Endometrial microvascular endothelial cells (primary cell): ENCODE measurements around the gene PMF1. TPM values are rescaled to one million over a fixed set of nuclear protein-coding genes. Genes with fewer than 3 reads are reported as not detected.

Experiments
- in situ Hi-C: cut with HindIII; loops from 2 replicates; pipeline ENCODE4 v1.10.0; 2017; ENCODE audit warnings: low sequenced_read_pairs, low pct_unique_long_range_greater_than_20kb; ENCODE audit errors: inconsistent ontology term
- total RNA-seq: library from RNA; depleted of rRNA; stranded (reverse); fragments of >200 nt; gene quantifications from one replicate; pipeline ENCODE4 v1.2.3, GENCODE V29; 2015; ENCODE audit errors: inconsistent ontology term

Gene PMF1
- total RNA-seq, 1 donor from 2014 or later, result 98.5 TPM

DNA sequence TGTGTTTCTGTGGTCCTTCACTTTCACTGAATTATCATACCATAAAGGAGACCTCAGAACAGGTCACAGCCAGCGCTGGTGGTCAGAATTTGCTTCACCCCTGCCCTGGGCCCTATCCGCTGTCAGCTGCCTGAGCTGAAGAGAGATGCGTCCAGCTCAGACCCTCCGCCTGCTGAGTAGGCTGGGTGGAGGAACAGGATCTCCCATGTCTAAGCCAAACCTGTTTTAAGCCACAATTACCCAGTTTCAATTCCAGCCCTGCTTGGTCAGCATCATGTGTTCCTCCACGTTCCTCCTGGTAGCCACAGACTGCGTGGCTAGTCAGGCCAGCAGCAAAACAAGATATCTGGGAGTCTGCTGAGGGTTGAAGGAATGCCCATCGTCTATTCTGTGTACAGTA lies 15.7 kb downstream of the PMF1 start:
- in situ Hi-C loops, result no loop called here

DNA sequence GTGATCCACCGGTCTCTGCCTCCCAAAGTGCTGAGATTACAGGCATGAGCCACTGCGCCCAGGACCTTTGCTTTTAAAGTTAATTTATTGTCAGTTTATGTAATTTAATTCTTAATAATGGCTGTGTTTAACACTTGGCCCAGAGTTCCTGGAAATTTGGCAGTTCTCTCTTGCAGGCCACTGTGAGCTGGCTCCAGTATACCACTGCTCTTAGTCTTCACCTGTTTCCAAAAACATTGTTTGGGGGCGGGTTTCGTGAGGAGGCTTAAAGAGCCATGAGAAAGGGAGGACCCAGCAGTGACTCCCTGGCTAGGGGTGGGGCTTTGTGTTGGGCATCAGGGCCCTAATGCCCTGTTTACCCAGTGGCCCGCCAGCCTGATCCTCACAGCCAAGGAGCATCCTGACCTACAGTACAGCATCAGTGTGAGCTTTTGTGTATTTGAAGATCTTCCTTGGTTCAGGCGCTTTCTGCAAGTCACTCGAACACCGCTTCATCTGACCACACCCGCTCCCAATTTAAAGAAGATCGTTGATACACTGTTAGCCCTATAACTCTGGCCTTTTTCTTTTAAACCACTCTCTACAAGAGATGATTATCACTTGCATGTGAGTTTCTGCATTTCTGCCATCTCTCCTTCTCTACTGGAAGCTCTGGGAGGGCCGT lies 17.1 kb downstream of the PMF1 start:
- in situ Hi-C loops, result no loop called here

GRCh38 chr1:156230473-156230837 lies 17.6 kb downstream of the PMF1 start:
- in situ Hi-C loops, result no loop called here

DNA sequence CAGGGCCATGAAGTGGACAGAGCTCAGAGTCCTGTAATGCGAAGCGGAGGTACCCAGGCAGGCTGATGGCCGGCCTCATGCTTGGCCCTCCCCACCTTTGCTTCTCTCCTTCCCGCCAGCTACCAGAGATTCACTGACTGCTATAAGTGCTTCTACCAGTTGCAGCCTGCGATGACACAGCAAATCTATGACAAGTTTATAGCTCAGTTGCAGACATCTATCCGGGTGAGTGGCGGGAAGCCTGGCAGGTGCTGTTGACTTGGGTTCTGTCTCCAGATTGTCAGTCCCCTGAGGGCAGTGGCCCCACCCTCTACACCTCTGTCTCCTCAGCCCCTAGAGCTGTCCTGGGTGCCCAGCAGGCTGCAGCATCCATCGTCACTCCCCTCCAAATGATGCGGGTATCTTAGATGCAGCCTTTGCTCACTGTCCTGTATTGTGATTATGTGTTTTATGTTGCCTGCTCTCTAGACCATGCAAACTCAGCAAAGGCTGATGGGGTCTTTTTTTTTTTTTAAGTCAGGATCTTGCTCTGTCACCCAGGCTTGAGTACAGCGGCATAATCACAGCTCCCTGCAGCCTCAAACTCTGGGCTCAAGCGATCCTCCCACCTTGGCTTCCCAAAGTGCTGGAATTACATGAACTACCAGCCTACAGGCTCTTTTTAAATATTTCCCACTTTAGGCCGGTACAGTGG lies 19.5 kb downstream of the PMF1 start:
- in situ Hi-C loops, result no loop called here

DNA sequence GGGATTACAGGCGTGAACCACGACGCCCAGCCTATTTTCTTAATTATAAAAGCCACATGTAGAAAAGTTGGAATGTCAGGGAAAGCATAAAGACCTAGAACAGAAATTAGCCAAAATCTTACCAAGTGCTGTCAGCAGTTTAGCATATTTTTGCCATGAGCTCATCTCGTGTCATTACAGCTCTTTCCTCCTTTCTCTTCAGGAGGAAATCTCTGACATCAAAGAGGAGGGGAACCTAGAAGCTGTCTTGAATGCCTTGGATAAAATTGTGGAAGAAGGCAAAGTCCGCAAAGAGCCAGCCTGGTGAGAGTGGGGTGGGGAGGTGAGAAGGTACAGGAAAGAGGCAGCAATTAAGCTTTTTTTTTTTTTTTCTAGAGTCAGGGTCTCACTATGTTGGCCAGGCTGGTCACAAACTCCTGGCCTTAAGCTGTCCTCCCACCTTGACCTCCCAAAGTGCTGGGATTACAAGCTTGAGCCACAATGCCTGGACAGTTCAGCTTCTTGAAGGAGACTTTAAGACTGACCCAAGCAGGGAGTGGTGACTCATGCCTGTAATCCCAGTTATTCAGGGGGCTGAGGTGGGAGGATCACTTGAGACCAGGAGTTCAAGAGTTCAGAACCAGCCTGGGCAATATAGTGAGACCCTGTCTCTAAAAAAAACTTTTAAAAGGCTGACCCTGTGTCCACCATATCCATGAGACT lies 20.8 kb downstream of the PMF1 start:
- in situ Hi-C loops, result no loop called here

DNA sequence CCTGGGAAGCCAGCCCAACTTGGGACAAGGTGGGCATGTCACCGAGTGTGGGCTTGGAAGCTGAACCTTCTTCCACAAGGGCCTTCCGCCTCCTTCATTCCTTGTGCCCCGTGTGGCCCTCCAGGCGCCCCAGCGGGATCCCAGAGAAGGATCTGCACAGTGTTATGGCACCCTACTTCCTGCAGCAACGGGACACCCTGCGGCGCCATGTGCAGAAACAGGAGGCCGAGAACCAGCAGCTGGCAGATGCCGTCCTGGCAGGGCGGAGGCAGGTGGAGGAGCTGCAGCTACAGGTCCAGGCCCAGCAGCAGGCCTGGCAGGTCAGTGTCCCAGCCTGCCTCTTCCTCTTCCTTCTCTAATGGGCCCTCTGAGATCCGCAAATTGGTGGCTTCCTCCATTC lies 23.4 kb downstream of the PMF1 start:
- in situ Hi-C loops, result no loop called here

DNA sequence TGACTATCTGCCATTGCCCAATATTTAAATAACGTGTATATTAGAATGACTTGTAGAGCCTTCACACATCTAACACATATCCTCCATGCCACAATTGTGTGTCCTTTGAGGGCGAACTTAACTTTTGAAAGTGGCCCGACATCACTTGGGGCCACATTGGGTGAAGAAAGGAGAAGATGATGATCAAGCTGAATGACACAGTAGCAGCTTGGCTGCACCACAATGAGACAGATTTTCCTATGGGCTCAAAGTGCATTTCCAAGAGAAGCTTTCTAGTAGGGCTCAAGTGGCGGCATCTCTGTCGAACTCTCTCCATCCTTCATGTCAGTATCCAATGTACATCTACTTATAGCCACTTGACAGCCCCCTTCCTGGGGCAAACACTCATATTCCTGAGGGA lies 25.4 kb downstream of the PMF1 start:
- in situ Hi-C loops, result no loop called here

GRCh38 chr1:156241311-156241811 lies 28.6 kb downstream of the PMF1 start:
- in situ Hi-C loops, result no loop called here

GRCh38 chr1:156241926-156242325 lies 29.1 kb downstream of the PMF1 start, which contains the start of gene BGLAP:
BGLAP (plus strand) TSS chr1:156242184; CDS start chr1:156242232, 48 bp downstream.
- in situ Hi-C loops, result no loop called here

DNA sequence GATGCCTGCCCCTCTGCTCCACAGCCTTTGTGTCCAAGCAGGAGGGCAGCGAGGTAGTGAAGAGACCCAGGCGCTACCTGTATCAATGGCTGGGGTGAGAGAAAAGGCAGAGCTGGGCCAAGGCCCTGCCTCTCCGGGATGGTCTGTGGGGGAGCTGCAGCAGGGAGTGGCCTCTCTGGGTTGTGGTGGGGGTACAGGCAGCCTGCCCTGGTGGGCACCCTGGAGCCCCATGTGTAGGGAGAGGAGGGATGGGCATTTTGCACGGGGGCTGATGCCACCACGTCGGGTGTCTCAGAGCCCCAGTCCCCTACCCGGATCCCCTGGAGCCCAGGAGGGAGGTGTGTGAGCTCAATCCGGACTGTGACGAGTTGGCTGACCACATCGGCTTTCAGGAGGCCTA lies 29.9 kb downstream of the PMF1 start:
- in situ Hi-C loops, result no loop called here

GRCh38 chr1:156244126-156244525 lies 31.3 kb downstream of the PMF1 start:
- in situ Hi-C loops, result no loop called here

- in situ Hi-C loops, result no loop called here
Observed at GRCh38 chr1:156244712-156245111, 31.9 kb downstream of the PMF1 start.

DNA sequence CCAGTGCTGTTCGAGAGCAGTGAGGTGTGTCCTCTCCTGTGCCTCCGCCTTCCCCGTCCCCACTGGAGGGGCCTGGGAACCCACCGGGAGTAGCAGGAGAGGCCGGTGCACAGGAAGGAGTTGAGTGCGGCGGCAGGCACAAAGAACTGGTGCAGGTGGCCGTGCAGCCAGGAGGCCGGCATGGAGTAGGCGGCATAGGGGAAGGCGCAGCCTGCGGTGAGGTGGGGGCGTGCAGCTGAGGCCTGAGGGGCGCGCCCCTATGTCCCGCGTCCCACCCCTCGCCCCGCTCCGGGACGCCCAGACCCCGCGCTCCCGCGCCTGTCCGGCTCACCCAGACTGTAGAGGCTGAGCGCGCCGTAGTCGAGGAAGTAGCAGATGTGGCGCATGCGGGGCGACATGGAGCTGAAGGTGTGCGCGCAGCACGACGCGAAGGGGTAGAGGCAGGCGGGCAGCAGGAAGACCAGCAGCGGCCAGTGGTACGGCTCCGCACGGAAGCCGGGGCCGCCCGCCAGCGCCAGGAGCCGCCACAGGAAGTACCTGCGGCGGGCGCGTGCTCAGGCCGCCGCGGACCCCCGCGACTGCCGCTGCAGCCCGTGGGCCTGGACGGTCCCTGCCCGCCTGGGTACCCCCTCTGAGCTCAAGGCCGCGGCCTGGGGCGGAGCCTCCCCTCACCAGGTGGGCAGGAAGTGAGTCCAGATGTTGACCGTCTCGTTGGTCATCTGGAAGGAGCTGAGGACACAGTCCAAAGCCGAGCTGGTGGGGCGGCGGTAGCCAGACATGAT lies 32.8 kb downstream of the PMF1 start:
- in situ Hi-C loops, result no loop called here

DNA sequence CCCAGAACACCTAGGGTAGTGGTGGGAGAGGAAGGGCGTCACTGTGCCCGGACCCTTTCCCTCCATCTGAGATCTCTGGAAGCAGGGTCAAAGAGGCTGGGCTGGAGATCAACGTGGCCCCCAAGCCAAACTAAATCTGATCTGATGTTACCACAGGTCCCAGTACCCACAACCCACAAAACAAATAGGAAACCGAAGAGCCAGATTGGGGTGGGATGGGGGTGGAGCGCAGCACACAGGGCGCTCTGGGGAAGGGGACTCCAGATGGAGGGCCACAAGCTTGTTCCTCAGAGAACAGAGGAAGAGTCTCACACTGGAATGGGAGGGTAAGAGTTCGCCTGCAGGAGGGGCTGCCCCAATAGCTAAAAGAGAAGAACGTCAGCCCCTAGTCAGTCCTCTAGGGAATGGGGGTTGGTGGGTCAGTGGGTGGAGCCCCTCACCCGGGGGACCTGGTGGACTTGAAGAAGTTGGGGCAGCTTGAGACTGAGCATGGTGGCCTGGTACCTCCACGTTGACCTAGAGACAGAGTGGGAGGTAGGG lies 33.5 kb downstream of the PMF1 start:
- in situ Hi-C loops, result no loop called here

DNA sequence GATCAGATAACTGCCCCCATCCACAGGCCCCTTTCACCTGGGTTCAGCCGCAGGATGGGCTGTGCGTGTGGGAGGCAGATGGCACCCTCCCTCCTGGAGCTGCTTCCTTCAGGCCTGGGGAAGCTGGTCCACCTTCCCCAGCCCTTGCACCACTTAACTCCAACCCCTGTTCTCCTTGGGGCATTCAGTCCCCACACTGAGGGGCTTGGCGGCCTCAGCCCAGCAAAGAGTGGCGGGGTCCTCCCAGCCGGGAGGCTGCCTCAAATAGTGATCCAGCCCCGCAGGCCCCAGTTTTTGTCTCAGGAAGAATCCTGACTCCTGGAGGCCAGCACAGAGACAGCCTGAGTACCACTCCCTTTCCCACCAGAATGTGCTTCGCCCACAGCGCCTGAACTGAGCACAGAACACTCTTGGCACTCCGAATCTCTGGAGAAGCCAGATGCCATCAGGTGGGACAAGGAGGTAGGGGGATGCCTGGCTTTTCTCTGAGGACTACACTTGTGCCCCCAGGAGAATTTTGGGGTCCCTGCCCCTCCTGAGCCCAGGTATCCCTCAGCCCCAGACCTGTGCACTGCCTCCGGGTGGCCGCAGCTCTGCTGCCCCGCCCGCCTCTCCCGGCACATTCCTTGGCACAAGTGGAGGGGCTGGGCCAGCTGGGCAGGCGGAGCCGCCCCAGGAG lies 34.1 kb downstream of the PMF1 start:
- in situ Hi-C loops, result no loop called here

DNA sequence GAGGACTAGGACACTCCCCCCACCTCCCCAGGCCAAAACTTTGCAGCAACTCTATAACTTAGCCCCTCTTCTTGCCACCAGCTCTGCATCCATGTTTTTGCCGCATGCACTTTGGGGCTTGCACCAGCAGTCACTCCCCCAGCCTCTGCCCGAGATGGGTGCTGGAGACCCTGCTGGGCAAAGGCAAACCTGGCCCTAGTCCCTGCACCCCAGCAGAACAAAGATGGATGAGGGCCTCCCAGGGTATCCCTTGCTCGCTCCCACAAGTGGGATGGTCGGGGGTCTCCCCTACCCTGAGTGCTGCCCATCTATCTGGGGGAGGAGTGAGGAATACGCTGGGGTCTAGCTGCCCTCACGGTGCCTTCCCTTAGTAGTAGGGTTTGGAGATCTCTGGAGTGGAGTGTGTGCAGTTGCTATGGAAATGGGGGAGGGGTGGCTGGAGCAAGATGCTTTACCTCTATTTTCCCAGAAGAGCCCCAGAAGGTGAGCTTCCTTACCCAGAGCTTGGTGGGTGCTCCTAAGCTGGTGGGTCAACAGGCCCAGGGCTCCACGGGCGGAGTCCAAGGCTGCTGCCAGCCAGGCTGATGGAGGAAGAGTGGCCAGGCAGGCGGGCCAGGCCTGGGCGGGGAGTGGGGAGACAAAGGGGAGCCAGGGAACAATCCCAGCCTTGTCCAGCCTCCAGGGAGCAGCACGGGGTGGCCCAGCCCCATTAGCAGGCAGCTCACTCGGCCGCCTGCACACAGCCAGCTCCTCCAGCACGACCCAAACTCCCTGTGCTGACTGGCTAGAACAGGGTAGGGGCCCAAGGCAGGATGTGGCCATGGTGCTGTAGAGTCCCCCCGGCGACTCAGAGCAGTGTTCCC lies 34.9 kb downstream of the PMF1 start, which contains the start of gene PAQR6:
Gene PAQR6 (minus strand): TSS at position 597 of the 863 bp plus-strand sequence. CDS start 1,325 bp downstream, outside the sequence.
- in situ Hi-C loops, result no loop called here

- in situ Hi-C loops, result no loop called here
Observed at GRCh38 chr1:156248323-156248683, 35.5 kb downstream of the PMF1 start.
